PFSK-1 (cell line): ENCODE results near the gene FAM151A.

Experiments
- FOXP2 ChIP-seq: optimal IDR thresholded peaks from 2 replicates; pipeline ENCODE3; 2011; ENCODE audit warnings: borderline replicate concordance, control low read depth, inconsistent platforms; ENCODE audit not compliant: insufficient read depth; ENCODE audit errors: extremely low read length, extremely low read depth
- POLR2AphosphoS5 ChIP-seq: IDR thresholded peaks from 2 replicates; pipeline ENCODE4 v1.6.1; 2012; ENCODE audit warnings: low read depth, mild to moderate bottlenecking, control low read depth, low read length, moderate library complexity
- REST ChIP-seq, 2 experiments: IDR thresholded peaks; 2 replicates each; pipeline versions ENCODE4 v1.6.1 to v1.8.0; 2011 to 2012; ENCODE audit warnings: low read depth in 2 of 2, low read length in 2 of 2, control low read depth in 1 of 2, inconsistent platforms in 1 of 2, mild to moderate bottlenecking in 1 of 2, moderate library complexity in 1 of 2; ENCODE audit not compliant: insufficient read depth in 1 of 2
- SIN3A ChIP-seq: IDR thresholded peaks from 2 replicates; pipeline ENCODE4 v1.6.1; 2012; ENCODE audit warnings: mild to moderate bottlenecking, low read length, moderate library complexity, borderline replicate concordance; ENCODE audit not compliant: insufficient read depth
- TAF1 ChIP-seq: IDR thresholded peaks from 2 replicates; pipeline ENCODE4 v1.6.1; 2012; ENCODE audit warnings: low read length, control low read depth, borderline replicate concordance; ENCODE audit not compliant: insufficient read depth

DNA sequence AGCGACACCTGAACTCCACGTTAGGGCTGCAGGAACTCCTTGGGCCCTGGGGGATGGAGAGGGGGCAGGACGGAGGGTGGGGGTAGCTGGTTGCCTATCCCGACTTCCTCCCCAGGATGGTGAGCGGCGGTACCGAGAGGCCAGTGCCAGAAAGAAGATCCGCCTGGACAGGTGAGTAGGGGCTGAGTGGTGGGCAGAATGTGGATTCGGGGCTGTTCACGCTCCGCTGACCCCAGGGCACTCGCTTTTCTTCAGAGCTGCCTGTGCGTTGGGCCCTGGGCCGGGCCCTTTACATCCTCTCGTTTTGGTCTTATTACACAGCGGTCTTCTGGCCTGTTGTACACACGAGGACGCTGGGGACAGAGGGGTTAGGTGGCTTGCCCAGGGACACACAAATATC lies 20.8 kb downstream of the FAM151A start:
- TF ChIP-seq TAF1 (no peak), REST (IDR thresholded peaks at IDR 0.05; ENCODE audit: insufficient read depth in 1 of 2, low read depth in 2 of 2, low read length in 2 of 2) (no peak), POLR2AphosphoS5 (no peak), SIN3A (no peak), FOXP2 (no peak)
